HUES48 (cell line): ENCODE measurements around the gene FOLH1.
"Not testable (repeated sequence)": the region's sequence is repeated elsewhere in the genome, so short reads cannot be mapped to it uniquely, and the experiment has no call there.

Source experiments
- H3K27ac ChIP-seq: one replicate; pipeline ENCODE4 v1.7.0; 2013; ENCODE audit warnings: low read depth, low read length, inconsistent platforms
- H3K27me3 ChIP-seq: 2 replicates; pipeline ENCODE4 v1.6.1; 2013; ENCODE audit warnings: mild to moderate bottlenecking, low read length; ENCODE audit not compliant: control insufficient read depth, insufficient read depth
- H3K36me3 ChIP-seq: 2 replicates; pipeline ENCODE4 v1.6.1; 2013; ENCODE audit warnings: low read length; ENCODE audit not compliant: control insufficient read depth, insufficient read depth
- H3K4me1 ChIP-seq: 2 replicates; pipeline ENCODE4 v1.6.1; 2013; ENCODE audit warnings: mild to moderate bottlenecking, low read length; ENCODE audit not compliant: control insufficient read depth, insufficient read depth
- H3K4me3 ChIP-seq: 2 replicates; pipeline ENCODE4 v1.5.1; 2013; ENCODE audit warnings: mild to moderate bottlenecking, low read depth, low read length
- H3K9ac ChIP-seq: 2 replicates; pipeline ENCODE4 v1.6.1; 2013; ENCODE audit warnings: mild to moderate bottlenecking, low read depth, low read length, moderate library complexity
- H3K9me3 ChIP-seq: 2 replicates; pipeline ENCODE4 v1.6.1; 2013; ENCODE audit warnings: low read length; ENCODE audit not compliant: control insufficient read depth, insufficient read depth

The FOLH1 gene

DNA sequence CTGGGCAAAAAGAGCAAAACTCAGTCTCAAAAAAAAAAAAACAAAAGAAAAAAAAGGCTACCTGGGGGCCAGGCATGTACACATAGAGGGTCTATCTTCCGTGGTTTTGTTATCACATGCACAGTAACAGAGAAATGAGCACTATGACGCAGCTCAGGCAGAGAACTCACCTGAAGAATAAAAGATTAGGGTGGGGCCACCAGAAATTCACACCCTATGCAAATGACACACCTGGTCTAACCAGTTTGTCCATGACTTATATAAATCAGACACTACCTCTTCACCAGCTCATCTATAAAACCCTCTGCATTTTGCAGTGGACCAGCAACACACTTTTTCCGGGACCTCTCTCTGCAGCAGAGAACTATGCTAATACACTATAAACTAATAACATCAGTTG lies 30.5 kb downstream of the FOLH1 start:
- not testable (repeated sequence) for H3K27ac ChIP-seq, H3K4me3 ChIP-seq

DNA sequence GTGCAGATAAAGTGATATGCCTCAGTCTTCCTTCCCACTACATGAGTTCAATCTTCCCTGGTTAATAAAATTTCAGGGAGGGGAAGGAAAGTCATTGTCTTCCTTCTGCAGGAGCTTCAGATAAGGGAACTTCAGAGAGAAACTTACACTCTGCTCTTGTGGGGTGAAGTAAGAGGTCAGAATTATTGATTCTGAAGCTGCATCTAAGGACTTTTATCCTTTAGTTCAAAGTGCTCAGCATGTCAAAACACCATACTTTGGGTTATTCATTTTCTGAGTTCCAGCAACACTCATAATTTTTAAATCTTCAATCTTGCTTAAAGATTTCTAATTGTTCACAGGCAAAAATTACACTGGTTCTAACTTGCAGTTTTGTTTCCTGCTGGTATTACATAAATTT lies 33.0 kb downstream of the FOLH1 start:
- not testable (repeated sequence) for H3K4me1 ChIP-seq, H3K9ac ChIP-seq, H3K4me3 ChIP-seq, H3K27ac ChIP-seq, H3K27me3 ChIP-seq, H3K36me3 ChIP-seq
- peaks cover 26% of the 10 kb centered on the region for H3K9me3 ChIP-seq

More for the DNA sequence above, 30.5 kb downstream of the FOLH1 start:
- peaks cover 34% of the 10 kb centered on the region for H3K9me3 ChIP-seq
- H3K27me3 ChIP-seq, H3K36me3 ChIP-seq, H3K9ac ChIP-seq, H3K4me1 ChIP-seq: not testable (repeated sequence)

DNA sequence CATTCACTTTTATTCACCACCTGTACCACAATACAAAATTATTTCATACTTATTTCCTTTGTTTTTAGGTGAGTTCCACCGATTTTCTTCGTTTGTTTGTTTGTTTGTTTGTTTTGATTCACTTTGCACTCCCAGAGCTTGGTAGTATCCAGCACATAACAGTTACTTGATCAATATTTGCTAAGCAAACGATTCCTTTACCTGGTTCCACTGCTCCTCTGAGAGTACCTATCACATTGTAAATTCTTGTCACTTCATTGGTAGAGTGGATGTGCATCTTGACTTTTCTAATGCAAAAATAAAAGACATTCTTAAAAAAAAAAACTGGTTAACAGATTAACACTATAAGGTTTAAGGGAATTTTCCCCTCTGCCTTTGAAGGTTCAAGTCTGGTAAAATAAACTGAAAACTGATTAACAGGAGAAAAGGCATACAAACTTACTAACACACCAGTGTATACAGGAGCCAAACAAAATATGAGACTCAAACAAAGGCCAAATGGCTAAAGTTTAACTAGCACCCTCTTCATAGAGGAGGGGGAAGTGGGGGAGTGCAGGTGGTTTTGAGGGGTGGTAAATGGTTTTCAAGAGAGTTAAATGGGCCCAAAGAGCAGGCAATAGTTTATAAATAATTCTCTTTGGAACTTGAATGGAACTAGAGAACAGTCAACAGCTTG lies 33.6 kb downstream of the FOLH1 start:
- peaks cover 25% of the 10 kb centered on the region for H3K9me3 ChIP-seq
- H3K27ac ChIP-seq, H3K27me3 ChIP-seq, H3K4me3 ChIP-seq, H3K9ac ChIP-seq, H3K4me1 ChIP-seq, H3K36me3 ChIP-seq: not testable (repeated sequence)

DNA sequence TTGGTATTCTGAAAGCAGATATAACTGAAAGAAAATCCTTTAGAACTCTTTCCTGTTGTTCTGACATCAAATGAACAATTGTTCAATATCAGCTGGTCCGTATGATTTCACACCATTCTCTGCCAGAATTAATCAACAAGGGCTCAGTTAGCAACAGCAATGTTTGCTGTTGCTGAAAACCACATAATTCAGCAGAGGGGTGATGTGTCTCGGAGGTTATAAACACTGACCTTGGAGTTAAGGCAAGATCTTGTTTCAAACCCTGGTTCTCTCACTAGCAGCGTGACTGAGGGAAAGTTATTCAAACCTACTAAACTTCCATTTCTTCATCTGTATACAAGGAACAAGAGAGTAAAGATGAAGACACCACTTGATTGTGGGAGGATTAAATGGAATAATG lies 36.8 kb downstream of the FOLH1 start:
- H3K9me3 ChIP-seq = peaks cover 23% of the 10 kb centered on the region
- H3K27me3 ChIP-seq, H3K4me1 ChIP-seq, H3K27ac ChIP-seq, H3K4me3 ChIP-seq, H3K9ac ChIP-seq, H3K36me3 ChIP-seq: not testable (repeated sequence)

DNA sequence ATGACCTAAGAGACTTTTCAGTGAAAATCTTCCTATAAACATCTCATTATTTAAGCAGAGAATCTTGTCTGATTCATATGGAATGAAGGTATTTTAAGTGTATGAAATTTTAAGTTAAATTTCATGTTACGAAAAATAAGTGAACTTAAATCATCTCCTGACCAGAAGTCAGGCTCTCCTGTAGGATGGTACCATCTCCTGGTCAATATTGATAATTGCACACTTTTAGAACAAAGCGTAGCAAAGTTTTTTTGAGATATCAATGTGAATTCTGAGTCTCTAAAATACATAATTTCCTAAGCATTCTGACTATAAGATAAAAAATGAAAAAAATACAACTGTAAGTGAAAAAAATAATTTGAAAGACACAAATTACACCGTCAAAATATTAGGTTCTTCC lies 38.8 kb downstream of the FOLH1 start:
- H3K4me3 ChIP-seq, H3K4me1 ChIP-seq, H3K27me3 ChIP-seq, H3K27ac ChIP-seq, H3K36me3 ChIP-seq, H3K9ac ChIP-seq: not testable (repeated sequence)
- H3K9me3 ChIP-seq = peaks cover 34% of the 10 kb centered on the region

GRCh38 chr11:49168992-49169391 lies 39.4 kb downstream of the FOLH1 start:
- H3K27me3 ChIP-seq, H3K4me1 ChIP-seq, H3K36me3 ChIP-seq, H3K9ac ChIP-seq, H3K4me3 ChIP-seq, H3K27ac ChIP-seq: not testable (repeated sequence)
- H3K9me3 ChIP-seq = peaks cover 32% of the 10 kb centered on the region

DNA sequence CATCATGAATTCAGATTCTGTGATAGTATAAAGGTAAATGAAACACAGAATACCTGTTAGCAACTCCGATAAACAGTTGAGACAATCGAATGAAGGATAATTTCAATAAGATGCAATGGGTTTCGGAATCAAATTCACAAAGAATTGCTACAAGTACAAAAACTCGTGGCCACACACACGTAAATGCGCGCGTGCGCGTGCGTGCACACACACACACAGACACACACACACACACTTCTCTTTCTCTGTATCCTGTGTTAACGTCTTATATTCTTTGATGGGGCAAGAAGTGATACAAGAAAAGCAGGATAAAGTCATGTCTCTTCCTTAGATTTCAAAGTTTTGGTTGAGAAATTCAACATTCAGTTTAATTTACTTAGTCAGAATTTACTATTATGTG lies 57.2 kb downstream of the FOLH1 start:
- Histone ChIP-seq H3K27ac (no peak overlapping the region), H3K4me3 (no peak overlapping the region), H3K4me1 (no peaks in the 10 kb centered on the region), H3K9ac (no peak overlapping the region), H3K36me3 (no peaks in the 10 kb centered on the region), H3K27me3 (no peaks in the 10 kb centered on the region), H3K9me3 (peaks cover 39% of the 10 kb centered on the region)

DNA sequence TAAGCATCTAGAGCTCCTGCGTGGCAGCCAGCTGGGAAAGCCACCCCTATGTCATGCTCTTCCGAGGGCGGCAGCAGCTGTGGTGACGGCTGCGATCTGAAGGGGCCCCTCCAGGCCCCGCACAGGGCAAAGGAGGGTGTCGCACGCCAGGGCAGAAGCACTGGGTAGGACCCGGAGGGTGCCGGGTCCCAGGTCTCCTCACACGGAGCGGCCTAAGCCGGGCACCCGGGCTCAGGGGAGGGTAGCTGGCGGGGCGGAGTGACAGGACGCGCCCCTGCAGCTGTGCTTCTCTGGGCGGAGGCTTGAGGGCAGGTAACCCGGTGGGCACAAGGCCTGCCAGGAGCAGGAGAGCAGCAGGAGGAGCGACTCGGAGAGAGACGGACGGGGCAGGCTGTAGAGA lies 106.0 kb downstream of the FOLH1 start:
- not testable (repeated sequence) for H3K27me3 ChIP-seq, H3K4me3 ChIP-seq, H3K27ac ChIP-seq, H3K9ac ChIP-seq, H3K4me1 ChIP-seq, H3K36me3 ChIP-seq
- H3K9me3 ChIP-seq = peaks cover 56% of the 10 kb centered on the region
